HG03439 (cell line): ENCODE measurements around the gene UBE2I.

ENCODE experiments used
- ATAC-seq: cut with Tn5 transposase; IDR thresholded peaks from one replicate; pipeline ENCODE4 v1.9.1; 2021; ENCODE audit warnings: mild to moderate bottlenecking, moderate library complexity; ENCODE audit not compliant: unreplicated experiment

The UBE2I gene

DNA sequence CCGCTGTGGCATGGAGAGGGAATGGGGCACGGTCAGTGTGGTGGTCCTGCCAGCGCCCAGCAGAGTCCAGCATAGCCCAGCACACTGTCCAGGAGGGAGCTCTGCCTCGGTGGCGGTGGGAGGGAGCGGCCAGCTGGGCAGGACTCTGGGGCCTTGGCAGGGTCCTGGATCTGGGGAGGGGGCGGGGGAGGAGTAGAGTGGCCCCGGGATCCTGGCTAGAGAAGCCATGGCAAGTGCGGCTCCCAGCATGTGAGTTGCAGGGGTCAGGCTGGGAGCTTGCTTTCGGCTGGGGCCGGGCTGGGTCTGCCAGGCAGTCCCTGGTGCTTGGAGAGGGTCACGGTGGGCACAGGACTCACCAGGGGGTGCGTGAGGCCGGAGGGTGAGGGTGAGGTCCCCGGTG lies 46.2 kb downstream of the UBE2I start:
- no peak for ATAC-seq

DNA sequence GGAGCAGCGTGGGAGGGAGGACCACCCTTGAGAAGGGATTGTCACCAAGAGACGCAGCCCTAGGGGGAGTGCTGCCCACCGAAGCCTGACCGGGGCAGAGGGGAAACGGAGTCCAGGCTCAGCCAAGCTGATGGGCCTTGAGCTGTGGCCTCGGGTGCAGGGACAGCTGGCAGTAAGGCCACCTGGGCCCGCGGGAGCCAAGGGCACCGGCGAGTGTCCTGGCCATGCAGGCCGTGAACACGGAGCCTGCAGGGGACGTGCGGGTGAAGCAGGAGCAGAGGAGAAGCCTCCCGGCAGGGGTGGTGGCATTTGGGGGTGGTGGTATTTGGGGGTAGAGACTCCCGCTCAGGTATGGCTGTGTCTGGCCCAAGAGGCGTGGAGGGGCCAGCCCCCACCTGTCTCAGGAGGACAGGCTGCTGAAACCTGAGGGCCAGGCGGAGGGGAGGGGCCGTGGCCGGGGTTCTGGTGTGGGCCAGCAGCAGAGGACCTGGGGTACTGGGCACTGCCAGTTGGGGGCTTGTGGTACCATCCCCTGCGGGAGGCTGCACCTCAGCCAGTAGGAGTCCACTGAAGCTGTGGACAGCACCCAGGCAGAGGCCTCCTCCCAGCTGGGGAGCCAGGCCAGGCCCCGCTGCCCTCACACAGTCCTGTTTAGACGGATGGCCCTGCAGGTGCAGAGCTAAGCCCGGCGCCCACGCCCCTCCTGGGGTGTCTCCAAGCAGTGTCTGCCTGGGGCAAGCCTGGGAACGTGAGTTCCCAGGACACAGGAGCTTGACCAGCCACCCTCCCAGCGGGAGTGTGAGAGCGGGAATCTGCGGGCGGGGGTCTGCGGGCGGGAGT lies 46.8 kb downstream of the UBE2I start:
- no peak for ATAC-seq

DNA sequence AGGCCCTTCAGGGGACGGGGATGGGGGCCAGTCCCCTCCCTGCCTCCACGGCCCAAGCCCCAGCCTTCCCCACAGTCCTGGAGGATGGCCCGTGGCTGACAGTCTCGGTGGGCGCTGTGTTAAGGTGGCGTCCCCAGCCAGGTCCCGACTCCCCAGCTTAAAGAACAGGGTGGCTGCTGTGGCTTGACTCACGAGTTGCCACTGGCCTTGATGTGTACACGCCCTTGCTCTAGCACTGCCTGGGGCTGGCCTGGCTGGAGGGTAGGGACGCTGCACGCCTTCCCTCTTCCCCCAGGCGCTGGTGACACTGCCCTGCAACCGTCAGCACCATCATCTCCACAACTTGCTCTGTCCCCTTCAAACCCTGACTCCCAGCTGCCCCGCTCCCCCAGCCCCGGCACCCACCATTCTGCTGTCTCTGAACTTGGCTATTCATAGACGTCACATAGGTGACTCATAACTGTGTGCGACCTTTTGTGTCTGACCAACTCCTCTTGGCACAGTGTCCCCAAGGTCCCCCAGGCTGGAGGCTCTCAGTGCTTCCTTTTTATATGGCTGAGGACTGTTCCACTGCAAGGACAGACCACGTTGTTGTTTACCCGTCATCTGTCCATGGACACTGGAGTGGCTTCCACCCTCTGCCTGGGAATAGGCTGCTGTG lies 48.6 kb downstream of the UBE2I start:
- no peak for ATAC-seq

DNA sequence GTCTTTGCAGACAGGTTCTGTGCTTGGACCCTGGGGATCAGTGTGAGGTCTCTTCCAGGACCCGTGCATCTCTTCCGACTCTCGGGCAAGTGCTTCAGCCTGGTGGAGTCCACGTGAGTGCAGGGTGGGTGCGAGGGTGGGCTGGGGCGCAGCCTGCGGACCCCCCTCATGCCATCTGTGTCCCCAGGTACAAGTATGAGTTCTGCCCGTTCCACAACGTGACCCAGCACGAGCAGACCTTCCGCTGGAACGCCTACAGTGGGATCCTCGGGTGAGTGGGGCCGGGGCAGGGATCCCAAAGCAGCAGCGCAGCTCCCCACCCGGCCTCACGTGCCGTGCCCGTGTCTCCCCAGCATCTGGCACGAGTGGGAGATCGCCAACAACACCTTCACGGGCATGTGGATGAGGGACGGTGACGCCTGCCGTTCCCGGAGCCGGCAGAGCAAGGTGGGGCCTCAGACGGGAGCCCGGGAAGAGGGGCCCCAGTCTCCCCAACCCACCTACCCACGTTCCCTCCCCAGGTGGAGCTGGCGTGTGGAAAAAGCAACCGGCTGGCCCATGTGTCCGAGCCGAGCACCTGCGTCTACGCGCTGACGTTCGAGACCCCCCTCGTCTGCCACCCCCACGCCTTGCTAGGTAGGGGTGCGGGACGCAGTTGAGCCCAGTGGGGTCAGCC lies 52.4 kb downstream of the UBE2I start:
- ATAC-seq = no peak

DNA sequence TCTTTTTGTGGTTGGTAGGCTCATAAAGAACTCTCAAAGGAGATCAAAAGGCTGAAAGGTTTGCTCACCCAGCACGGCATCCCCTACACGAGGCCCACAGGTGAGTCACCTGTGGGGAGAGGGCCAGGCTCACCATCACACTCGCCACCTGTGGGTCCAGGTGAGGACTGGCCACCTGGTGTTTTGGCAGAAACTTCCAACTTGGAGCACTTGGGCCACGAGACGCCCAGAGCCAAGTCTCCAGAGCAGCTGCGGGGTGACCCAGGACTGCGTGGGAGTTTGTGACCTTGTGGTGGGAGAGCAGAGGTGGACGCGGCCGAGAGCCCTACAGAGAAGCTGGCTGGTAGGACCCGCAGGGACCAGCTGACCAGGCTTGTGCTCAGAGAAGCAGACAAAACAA lies 53.4 kb downstream of the UBE2I start:
- ATAC-seq = no peak

DNA sequence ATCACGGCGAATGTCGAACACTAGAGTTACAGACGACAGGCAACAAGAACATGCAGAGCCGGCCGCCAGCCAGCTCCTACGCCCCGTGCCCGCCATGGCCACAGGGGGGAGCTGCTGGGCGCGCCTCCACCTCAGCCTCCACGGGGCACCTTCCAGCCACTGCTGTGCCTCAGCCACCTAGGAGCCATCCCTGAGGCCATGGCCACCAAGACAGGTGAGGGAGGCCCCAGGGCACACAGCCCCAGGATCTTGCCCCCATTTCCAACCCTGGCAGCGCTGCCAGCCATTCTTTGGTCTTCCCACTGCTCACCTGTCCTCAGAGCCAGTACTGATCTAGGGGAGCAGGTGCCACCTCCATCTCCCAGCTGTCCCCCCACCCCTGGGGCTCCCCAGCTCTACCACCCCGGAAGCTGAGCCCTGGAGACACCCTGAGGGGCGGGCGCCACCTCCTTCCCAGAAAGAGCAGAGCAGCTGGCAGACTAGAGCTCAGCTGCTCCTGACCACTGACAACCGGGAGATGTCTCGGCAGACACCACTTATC lies 54.1 kb downstream of the UBE2I start:
- ATAC-seq = no peak

DNA sequence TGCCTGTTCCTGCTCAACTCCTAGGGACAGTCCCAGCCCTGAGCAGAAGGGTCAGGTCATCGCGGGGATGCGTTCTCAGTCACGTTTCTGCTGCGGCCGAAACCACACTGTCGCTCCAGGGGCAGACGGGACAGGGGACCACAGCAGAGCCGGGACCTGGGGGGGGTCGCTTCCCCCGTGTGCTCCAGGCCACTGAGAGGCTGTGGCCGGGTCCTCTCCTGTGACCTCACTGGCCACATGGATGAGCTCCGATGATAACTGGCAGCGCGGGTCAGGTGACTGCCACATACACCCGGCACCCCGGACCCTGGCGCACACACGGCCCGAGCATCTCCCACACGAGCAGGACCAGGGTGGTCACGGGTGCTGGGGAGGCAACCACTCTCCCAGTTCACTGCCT lies 55.1 kb downstream of the UBE2I start:
- no peak for ATAC-seq

DNA sequence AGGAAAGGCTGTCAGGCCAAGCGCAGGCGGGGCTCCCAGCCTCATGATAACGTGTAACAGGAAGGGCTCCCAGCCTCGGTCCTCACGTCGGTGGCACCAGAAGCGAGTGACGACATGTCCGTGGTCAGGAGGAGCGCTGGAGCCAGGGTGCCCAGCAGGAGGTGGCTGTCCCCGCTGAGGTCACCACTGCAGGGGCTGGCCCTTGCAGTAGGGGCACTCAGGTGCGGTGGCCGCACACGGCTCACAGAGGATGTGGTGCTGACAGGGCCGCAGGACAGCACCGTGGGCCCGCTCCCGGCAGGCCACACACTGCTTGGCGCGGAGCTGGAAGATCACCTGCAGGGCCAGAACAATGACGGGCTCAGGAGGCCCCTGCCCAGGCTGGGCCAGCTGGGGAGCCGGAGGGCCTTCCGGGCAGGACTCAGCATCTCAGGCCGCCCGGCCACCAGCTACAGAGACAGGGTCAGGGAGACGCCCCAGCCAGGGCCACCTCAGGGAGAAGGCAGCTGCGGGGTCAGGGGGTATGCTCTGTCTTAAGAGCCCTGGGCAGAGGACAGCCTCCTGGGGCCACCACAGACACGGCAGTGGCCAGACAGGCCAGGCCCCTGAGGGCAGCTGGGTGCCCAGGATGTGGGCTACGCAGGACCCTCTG lies 56.8 kb downstream of the UBE2I start:
- ATAC-seq = no peak

DNA sequence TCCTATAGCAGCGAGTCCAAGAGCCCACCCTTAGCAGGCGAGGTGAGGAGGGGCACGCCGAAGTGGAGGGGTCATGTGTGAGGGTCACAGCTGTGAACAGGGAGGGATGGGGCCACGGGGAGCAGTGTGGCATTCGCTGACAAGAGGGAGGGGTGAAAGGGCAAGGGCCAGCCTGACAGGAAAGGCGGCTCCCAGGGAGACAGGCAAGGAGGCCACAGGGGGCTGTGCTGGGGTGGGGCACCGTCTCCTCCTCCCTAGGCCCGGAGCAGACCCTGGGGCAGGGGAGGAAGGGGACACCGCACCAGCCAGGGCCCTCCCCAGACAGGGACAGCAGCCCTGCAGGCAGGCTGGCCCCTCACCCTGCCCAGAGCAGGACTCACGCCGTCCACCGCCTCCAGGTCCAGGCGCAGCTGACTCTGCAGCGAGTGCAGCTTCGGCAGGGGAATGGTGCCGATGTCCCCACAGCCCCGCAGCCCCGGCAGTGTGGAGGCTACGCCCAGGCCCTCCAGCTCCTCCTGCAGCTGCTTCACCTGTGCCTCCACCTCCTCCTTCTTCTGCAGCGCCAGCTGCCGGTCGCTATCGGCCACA lies 57.4 kb downstream of the UBE2I start:
- ATAC-seq = no peak

DNA sequence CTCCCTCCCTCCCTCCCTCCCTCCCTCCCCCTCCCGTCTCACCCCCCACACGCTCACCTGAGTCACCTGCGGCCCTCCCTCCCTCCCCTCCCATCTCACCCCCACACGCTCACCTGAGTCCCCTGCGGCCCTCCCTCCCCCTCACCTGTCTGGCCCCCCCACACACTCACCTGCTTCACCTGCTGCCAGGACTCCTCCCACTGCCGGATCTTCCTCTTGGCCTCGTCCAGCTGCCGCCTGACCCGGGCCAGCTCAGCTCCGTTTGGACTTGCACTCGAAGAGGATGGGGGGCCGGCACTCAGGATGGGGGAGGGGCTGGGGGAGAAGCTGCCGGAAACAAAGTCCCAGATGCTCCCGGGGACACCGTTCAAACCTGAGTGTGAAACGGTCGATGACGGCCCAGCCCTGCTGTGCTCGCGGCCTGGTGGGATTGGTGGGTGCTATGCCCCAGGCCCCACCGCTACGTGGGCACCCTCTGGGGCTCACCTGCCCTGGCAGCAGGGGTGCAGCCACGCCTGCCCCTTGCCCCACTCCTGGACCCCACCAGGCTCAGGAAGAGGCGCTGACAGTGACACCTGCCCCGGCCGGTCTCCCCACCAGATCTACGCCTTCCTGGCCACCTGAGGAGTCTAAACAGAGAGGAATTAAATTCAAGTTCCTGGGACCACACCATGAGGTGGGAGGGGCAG lies 58.2 kb downstream of the UBE2I start:
- no peak for ATAC-seq

DNA sequence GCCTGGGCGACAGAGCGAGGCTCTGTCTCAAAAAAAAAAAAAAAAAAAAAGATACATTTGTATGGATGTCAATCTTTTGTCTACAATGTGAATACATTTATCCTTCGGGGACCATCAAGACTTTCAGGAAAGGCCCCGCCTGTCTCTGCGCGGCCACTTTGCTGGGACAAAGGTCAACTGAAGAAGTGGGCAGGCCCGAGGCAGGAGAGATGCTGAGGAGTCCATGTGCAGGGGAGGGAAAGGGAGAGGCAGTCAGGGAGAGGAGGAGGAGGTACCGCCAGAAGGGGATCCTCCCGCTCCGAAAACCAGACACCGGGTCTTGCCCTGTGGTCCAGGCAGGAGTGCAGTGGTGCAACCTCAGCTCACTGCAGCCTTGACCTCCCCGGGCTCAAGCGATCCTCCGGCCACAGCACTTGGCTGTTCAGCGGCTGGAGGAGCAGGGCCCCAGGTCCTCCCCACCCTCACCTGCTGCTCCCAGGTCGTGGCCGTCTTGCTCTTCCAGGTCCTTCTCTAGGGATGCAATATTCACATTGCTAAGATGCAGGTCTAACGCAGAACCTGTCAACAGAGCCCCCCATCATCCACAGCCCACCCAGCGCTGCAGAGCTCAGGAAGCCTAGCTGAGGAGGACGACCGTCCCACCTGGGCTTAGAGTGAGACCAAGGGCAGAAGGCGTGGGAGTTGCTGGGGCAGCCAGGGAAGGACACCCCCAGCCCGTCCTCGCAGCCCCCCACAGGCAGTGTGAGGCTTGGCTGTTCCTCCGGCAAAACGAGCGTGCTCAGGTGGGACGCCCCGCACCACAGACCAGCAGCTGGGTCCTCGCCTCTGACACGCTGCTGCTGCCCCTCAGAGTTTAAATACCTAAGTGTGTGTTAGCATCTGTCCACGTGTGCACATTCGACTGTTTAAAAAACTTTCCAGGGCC lies 61.9 kb downstream of the UBE2I start:
- no peak for ATAC-seq

DNA sequence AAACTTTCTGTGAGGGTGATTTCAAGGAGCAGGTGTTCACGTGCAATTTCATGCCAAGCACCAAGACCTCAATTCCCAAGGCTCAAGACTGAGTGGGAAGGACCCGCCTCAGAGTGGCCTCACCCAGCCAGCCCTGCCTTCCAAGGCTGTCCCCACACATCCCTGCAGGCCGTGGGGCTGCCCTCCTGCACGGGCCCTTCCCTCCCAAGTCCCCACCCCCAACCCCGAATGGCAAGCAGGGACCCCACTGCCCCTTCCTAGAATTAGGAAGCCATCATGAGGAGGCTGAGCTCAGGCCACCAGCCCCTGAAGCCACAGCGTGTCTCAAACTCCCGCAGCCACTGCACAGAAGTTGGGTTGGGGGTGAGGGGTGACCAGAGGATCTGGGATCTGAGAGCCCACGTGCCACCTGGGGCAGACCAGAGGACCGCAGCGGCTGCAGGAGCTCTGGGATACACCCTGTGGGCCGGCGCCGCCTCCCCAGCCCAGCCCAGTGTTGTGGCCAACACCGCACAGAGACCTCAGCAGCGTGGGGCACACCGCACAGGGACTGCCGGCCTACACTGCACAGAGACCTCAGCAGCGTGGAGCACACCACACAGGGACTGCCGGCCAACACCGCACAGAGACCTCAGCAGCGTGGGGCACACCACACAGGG lies 63.0 kb downstream of the UBE2I start:
- ATAC-seq = no peak

DNA sequence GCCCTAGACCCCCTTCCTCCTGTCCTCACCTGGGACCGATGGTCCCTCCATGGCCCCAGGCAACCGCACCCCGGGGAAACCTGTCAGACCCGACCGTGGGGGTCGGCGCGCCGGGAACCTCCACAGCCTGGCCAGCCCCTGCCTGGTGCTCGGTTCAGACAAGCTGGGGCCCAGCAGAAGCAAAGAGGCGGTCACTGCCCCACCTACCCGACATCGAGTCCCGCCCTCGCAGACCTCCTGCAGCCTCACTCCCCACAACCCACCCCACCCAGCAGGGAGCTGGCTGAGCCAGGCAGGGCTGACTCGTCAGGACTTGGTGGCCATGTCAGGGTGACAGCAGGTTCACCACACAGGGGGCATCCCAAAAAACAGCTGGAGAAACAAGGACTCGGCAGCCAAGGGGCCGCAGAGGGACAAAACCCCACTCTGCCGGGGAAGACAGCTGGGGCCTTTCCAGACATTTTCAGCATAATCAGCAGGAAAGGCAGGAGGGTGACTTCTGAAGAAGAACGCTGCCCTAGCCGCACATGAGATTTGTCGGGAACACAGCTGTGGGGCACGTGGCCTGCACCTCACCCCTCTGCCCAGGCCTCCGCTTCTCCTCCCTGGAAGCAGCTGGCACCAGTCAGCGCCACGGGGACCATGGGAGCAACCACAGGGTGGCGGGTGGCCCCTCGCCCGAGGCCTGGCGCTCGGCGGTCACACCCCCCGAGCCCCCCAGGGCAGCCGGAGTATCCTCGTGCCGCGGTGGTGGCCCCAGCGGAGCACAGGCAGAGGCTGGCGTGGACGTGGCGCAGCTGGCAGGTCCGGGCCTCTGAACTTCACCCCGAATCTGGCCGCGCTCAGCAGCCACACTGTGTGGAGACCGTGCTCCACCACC lies 65.2 kb downstream of the UBE2I start:
- no peak for ATAC-seq

DNA sequence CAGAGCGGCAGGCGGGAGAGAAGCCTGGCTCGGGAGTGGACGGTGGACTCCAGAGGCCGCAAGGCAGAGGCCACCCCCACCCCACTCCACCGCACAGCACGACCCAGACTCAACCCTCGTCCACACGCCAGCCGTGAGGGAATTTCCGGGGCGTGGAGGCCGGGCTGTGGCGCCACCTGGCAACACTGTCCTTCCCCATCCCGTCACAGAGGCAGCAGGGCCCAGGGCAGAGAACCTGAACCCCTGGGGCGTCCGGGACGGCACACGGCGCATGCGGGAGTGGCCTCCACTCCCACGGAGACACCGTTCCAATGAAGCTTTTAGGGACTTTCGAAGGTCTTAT lies 65.8 kb downstream of the UBE2I start:
- no peak for ATAC-seq

DNA sequence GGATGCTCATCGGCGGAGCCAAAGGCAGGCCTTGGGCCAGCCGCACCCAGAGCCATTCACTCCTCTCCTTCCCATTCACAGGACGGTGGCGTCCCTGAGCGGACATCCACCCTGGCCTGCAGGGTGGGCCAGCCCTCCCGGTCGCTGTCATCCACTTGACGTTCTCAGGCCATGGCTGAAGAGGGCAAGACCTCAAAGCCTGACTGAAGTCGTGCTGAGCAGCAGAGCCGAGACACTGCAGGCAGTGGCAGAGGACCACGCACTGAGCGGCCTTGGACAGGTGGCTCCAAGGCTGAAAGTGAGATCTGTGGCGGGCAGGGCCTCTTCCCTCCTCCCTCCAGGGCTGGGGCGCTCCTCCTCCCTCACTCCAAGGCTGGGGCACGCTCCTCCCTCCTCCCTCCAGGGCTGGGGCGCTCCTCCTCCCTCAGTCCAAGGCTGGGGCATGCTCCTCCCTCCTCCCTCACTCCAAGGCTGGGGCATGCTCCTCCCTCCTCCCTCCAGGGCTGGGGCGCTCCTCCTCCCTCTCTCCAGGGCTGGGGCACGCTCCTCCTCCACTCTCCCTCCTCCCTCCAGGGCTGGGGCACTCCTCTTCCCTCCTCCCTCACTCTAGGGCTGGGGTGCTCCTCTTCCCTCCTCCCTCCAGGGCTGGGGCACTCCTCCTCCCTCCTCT lies 66.4 kb downstream of the UBE2I start:
- ATAC-seq = no peak
